HG03571 (cell line): Measurements from ENCODE around the gene FUNDC1.
A peak's percentile ranks its signal among the peaks of the same experiment; 100 is the strongest.
"Not testable (repeated sequence)": the region's sequence is repeated elsewhere in the genome, so short reads cannot be mapped to it uniquely, and the experiment has no call there.

Experiments
- ATAC-seq: cut with Tn5 transposase; IDR thresholded peaks from one replicate; pipeline ENCODE4 v1.9.1; 2021; ENCODE audit not compliant: unreplicated experiment

Gene FUNDC1, protein sequence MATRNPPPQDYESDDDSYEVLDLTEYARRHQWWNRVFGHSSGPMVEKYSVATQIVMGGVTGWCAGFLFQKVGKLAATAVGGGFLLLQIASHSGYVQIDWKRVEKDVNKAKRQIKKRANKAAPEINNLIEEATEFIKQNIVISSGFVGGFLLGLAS

DNA sequence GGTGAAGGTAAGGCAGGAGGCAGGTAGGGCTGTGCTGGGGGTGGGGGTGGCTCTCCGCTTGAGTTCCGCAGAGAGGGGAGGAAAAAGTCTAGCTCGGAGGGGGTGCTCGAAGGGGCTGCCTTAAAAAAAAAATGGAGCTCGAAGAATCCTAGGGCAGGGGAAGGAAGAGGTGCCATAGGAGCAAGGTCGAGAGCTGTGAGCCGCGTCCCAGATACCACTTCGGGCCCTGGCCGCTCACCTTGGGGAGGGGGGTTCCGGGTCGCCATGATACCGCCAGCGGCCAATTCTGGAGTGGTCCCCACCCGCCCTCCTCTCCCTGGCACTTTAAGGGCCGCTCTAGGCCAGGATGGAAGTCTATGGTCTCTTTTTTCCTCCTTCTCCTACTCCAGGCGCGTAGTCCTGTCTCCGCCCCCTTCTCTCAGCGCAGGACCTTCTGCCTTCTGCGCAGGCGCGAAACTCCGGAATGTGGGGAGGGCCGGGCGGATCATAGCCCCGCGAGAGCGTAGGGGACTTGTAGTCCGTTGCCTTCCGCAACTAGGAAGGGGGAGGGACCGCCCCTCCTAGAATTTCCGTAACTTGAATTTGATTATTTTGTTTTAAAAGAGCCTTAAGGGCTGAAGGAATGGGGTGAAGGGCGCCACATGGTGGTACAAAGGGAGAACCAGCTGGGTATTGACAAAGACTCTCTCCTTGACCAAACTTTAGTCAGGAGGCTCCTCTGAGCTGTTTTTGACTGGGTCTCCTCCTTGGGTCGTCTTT, at the start of gene FUNDC1:
Gene FUNDC1, minus strand, starts transcription at position 293 of the 759 bp plus-strand sequence. Its CDS starts 27 bp downstream, at position 266.
- peak; percentile 97 for ATAC-seq

DNA sequence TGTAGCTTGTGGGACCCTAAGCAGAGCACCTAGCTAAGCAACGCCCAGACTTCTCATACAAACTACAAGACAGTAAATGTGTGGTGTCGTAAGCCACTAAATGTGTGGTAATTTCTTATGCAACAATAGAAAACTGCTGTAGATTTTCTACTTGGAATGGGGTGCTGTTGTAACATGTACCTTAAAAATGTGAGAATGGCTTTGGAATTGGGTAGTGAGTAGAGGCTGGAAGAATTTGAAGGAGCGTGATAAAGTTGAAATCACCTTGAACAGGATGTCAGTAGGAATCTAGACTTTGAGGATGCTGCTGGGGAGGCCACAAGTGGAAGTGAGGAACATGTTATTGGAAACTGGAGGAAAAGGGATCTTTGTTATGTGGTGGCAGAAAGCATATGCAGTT, 43.2 kb upstream of the FUNDC1 start:
- ATAC-seq, result no peak

DNA sequence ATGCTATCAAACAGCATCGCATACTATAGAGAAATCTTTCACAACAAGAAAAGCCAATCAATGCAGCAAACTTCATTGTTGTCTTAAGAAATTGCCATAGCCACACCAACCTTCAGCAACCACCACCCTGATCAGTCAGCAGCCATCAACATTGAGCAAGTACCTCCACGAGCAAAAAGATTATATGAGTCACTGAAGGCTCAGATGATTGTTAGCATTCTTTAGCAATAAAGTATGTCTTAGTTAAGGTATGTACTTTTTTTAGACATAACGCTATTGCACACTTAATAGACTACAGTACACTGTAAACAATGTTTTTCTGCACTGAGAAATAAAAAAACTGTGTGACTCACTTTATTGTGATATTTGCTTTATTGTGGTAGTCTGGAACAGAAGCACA, 37.8 kb upstream of the FUNDC1 start:
- no peak for ATAC-seq

DNA sequence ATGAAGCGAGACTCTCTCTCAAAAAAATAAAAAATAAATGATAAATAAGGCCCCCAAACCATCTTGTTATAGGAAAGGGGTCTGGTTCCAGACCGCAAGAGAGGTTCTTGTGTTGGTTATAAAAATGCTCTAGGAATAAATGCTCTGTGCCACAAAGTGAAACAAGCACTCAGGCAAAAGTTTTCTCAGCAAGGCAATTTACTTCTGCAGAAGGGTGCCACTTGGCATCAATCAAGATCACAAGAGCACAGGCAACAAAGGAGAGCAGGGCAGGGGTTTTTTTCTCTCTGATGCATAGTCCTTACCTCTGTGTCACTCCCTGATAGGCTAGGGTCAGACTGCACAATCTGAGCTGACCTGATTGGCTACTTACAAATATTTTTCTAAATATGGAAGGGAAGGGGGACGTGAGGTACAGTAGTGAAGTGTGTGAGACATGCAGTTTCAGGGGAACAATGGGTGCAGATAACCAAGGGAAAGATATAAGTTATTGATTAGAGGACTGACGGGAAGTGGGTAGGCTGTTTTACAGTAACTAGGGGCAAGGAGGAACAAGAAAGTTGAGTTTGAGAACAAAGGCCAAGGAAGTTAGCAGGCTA, 29.8 kb upstream of the FUNDC1 start:
- no peak for ATAC-seq

DNA sequence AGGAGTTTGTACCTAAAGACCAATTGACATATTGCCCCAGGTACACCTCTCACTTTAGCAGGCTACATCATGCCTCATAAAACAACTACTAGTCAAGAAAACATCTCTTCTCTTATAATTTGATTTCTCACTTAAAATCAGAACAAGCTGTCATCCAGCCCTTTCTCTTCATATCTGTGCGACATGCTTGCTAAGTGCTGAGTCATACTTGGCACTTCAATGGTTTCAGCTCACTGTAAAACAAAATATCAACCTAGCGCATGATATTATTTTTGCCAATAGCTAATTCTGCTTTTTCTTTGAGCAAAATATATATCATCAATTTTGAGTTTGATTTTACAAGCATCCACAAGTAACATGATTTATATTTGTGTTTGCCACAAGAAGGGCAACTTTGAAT, 27.9 kb upstream of the FUNDC1 start:
- ATAC-seq, result no peak

DNA sequence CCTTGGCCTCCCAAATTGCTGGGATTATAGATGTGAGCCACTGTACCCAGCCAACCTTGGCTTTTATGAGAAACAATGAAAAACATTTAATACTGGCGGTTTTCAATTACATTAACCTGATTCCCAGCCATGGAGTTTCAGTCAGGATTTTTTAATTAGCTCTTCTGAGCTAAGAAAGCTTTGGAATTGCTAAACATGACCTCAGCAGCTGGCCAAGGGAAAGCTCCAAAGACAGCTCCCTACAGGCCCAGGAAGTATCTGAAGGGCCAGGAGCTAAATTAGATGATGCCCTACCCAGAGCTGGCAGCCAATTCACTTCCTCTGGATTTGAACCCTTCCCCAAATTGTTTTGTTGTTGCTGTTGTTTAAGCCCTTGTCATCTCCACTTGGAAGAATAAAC, 26.5 kb upstream of the FUNDC1 start:
- no peak for ATAC-seq

DNA sequence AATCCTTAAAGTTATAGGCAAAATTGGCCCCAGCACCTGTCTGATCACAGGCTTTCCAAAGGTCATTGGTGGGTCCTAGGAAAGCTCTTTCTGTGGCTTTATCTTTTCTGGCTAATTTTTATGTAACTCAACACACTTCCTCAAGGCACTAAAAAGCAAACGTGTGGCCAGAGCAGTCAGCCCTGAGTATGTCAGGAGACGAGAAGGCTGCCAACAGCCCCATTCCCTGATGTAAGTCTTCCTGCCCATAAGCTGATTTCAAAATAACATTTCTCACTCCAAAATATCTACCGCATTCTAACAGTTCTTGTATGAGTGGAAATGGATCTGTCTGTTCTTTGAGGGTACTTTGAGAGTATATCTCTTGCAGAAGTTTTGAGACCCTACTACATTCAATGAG, 25.5 kb upstream of the FUNDC1 start:
- no peak for ATAC-seq

DNA sequence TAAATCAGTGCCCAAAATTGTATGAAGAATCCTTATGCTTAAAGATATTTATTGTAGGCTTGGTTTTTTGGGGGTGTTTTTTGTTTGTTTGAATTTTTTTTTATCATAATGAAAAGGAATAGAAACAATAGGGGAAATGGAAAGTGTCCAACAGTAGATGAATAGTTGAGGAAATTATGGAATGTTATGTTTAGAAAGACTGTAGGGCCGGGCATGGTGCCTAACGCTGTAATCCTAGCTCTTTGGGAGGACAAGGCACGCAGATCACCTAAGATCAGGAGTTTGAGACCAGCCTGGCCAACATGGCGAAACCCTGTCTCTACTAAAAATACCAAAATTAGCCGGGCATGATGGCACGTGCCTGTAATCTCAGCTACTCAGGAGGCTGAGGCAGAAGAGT, 19.2 kb upstream of the FUNDC1 start:
- not testable (repeated sequence) for ATAC-seq

DNA sequence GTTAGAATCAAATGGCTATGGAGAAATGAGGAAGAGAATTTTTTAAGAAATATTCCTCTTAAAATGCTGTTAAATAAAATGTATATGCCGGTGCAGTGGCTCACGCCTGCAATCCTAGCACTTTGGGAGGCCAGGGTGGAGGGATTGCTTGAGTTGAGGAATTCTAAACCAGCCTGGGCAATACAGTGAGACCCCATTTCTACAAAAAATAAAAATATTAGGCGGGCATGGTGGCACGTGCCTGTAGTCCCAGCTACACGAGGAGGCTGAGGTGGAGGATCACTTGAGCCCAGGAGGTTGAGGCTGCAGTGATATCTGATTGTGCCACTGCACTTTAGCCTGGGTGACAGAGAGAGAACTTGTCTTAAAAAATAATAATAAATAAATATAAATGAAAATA, 7.9 kb upstream of the FUNDC1 start:
- no peak for ATAC-seq

DNA sequence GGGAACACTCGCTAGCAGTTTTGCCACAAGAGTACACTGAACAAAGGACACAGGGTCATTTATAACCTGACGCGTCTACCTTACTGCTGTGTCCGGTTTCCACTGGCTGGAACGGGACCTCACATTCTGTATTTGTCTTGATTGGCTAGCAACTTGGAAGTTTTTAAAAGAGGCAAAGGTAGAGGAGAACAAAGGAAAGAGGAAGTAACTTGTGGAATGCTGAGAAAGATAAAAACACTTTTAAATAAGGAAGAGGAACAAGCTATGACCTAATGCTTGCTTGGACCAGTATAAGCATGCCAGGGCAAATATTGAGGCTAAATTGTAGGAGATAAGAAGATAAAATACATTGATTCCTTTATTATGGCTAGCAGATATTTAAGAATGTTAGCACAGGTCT, 2.8 kb upstream of the FUNDC1 start:
- ATAC-seq, result not testable (repeated sequence)

DNA sequence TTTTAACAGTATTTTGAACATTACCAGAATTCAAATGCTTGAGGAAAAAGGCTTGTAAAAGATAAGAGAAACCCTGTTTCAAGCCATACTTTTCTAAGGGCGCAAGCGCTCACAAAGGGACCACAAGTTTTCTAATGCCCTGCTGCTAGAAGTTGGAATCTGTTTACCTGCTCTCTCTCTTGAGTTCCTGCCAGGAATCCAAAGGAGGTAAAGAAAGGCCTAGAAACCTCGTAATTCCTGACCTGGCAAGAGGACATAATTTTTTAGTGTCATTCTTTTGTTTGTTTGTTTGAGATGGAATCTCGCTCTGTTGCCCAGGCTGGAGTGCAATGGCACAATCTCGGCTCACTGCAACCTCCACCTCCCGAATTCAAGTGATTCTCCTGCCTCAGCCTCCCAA, 1.4 kb upstream of the FUNDC1 start:
- no peak for ATAC-seq

DNA sequence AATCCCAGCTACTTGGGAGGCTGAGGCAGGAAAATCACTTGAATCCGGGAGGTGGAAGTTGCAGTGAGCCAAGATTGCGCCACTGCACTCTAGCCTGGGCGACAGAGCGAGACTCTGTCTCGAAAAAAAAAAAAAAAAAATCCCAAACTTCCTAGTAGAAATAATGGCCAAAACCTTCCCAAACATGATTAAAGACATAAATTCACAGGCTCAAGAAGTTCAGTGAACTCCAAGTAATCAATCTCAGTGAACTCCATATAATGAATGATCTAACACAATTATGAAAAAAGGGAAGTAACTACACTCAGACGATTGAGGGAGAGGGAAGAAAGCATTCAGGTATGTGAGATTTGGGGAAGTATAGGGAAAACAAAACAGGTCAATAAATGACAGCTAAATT, 6.5 kb downstream of the FUNDC1 start:
- no peak for ATAC-seq

DNA sequence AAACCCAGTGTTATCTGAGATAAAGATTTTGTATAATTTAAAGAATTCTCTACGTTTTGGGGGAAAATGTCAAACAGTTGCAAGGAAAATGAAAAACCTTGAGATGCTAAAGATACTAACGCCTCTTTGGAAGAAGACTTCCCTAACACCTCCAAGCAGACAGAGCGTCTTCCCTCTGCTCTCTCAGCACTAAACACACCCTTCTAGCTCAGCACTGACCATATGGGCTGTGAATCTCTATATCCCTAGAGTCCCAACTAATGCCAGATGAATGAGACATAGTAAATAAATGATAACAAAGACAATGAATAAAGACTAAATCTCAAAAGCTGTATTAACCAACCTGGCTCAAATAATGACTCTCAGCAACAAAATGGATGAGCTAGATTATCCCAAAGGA, 13.3 kb downstream of the FUNDC1 start:
- ATAC-seq, result no peak

DNA sequence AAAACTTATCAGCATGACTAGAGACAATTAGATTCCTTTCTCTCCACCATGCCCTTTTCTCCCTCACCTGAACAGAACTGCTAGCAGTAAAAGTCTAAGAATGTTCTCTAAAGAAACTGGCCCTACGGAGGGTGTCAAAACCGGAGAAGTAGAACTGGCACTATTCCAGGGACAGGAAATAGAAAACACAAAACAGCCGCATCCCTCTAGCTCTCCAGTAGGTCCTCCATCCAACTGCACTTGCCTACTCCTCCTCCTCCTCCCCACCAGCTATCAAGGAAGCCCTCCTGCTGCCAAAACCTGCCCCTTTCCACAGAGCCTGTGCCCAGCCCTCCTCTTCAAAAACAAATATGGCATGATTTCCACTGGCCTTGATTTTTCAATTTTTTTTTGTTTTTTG, 28.4 kb downstream of the FUNDC1 start:
- ATAC-seq, result no peak

DNA sequence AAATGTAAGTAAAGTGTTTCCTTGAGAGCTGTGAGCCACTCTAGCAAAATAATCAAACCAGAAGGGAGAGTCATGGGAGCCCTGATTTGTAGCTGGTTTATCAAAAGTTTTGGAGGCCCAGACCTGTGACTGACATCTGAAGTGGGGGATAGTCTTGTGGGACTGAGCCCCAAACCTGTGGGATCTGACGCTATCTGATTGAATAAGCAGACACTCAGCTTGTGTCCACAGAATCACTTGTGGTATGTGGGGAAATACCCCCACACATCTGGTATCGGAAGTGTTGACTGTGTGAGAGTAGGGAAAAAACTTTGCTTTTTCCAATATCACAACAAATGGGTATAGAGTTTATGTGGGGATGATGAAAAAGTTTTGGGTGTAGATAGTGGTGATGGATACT, 35.4 kb downstream of the FUNDC1 start:
- no peak for ATAC-seq

DNA sequence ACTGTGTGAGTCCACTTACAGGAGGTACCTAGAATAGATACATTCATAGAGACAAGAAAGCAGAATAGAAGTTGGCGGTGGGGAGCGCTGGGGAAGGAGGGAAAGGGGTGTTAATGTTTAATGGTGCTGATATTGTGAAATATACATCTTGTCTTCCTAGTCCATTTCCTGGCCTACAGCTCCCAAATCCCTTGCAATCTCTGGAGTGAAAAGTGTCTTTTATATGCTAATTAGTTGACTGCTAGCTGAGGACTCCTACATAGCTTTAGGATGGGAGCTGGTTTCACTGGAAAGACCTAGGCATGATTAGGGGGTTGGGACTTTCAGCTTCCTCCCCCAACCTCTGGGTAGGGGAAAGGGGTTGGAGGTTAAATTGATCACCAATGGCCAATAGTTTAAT, 36.0 kb downstream of the FUNDC1 start:
- no peak for ATAC-seq

DNA sequence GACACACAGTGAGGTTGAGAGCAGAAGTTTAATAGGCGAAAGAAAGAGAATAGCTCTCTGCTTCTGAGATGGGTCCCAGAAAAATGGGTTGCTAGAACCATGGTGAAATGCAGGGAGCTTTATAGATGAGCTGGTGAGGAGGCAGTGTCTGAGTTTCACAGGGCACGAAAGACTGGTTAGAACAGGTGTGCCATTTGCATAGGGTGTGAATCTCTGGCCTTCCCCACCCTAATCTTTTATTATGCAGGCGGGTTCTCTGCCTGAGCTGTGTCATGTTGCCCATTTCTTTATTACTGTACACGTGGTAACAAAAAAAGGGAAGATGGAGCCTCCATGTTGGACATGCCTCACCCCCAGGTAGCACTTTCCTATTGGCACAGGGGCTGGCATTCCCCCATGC, 39.1 kb downstream of the FUNDC1 start:
- no peak for ATAC-seq

DNA sequence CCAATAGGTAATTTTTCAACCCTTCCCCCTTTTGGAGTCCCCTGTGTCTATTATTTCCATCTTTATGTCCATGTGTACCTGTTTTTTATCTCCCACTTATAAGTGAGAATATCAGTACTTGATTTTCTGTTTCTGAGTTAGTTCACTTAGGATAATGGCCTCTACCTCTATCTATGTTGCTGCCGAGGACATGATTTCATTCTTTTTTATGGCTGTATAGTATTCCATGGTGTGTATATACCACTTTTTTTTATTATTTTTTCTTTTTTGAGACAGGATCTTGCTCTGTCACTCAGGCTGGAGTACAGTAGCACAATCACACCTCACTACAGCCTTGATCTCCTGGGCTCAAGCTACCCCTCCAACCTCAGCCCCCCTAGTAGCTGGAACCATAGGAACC, 47.6 kb downstream of the FUNDC1 start:
- no peak for ATAC-seq

DNA sequence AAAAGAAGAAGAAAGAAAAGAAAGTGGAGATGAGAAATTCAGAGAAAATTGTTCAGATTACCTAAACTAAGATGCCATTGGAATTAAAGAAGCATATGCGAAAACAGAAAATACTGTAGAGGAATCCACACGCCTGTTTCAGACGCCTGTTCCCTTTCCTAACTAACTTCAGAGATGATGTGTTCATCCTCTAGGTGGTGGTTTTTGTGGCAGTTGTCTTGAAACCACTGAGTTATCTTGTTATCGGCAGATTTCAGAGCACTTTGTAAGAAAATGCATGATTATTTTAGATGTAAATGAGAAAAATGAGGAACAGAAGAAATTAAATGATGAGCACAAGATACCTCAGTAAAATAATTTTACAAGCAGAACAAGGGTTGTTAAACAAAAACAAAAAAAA, 48.3 kb downstream of the FUNDC1 start:
- ATAC-seq, result no peak

DNA sequence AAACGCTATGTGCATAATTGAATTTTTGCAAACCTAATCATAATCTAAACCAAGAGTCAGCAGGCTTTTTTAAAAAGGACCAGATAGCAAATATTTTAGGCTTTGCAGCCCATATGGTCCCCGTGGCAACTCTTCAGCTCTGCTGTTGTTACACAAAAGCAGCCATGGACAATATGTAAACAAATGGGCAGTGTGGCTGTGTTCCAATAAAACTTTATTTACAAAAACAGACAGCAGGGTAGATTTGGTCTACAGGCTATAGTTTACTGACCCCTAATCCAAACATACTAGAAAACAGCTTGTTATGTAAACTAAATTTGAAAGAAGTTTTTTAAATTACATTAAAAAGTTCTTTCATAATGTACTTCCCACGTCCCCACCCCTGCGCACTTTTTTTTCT, 53.1 kb downstream of the FUNDC1 start:
- no peak for ATAC-seq

DNA sequence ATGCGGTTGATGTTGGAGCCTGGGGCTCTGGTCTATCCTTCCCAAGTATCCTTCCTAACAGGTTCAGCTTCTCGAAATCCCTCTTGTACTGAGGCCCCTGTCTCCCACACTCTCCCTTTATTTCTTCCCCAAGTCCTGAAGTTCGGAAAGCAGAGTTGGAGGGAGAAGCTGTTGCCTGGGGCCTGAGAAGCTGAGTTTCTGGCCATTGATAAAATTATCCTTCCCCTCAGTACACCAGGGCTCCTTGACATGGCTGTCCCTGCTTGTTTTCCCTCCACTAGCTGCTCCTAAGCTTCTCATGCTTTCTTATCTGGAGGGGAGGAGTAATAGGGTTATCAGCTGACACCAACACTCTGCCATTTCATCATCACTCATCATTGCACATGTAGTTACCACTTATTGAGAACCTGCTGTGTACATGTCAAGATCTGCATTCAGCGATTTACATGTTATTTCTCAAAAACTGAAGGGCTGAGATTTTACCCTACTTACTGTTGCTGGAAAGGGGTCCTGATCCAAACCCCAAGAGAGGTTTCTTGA, 58.0 kb downstream of the FUNDC1 start:
- ATAC-seq, result no peak

DNA sequence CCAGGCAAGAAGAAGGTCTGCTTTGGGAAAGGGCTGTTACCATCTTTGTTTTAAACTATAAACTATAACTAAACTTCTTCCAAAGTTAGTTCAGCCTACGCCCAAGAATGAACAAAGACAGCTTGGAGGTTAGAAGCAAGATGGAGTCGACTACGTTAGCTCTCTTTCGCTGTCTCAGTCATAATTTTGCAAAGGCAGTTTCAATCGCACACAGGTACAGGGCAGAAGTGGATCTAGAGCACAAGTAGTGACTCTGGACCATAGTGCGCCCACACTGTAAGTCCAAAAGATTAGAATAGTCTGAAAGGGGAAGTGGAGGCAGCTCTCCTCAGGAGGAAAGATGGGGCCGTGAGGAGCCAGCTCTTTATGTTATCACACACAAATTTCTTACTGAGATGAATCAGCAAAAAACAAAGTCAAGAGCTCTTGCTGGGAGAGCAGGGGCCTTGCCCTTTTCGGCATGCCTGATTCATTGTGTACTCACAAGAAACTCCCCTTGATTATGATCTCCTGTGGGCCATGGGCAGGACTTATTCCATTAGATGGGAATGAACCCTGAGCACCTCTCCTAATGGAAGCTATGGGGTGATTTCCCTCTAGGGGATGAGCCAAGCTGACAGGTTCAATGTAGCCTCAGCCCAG, 58.6 kb downstream of the FUNDC1 start:
- ATAC-seq, result no peak
